ENCODE data around the gene ARHGAP31.

Gene ARHGAP31

GRCh38 chr3:119297169-119297568, 3.0 kb downstream of the ARHGAP31 start:
- no peak overlapping the region for H3K9ac ChIP-seq (ENCODE audit: low read length)
- H3F3A ChIP-seq (ENCODE audit: insufficient read depth, low read length): no peaks in the 10 kb centered on the region
- no peaks in the 10 kb centered on the region for H3K9me3 ChIP-seq (ENCODE audit: low read length)
- no peak overlapping the region for H3K4me2 ChIP-seq (ENCODE audit: low read length)
- no peaks in the 10 kb centered on the region for H3K27me3 ChIP-seq (ENCODE audit: insufficient read depth, low read length)
- no peak for TF ChIP-seq CTCF (IDR thresholded peaks at IDR 0.05; ENCODE audit: low read length)
- no peak for TF ChIP-seq EZH2 (IDR thresholded peaks at IDR 0.05; ENCODE audit: borderline replicate concordance, low read length)
- H3K27ac ChIP-seq (ENCODE audit: low read depth, low read length, poor library complexity, severe bottlenecking): no peak overlapping the region
- H3K79me2 ChIP-seq (ENCODE audit: insufficient read depth, low read length): no peaks in the 10 kb centered on the region
- H3K36me3 ChIP-seq (ENCODE audit: insufficient read depth, low read length): no peaks in the 10 kb centered on the region
- peaks cover 23% of the 10 kb centered on the region for H3K4me1 ChIP-seq (ENCODE audit: insufficient read depth, low read length, severe bottlenecking)
- H3K9me2 ChIP-seq (ENCODE audit: low read depth, low read length): no peaks in the 10 kb centered on the region
- H4K20me1 ChIP-seq (ENCODE audit: insufficient read depth, low read length): no peaks in the 10 kb centered on the region
- H2AFZ ChIP-seq (ENCODE audit: low read length): no peak overlapping the region
- H3K4me3 ChIP-seq (ENCODE audit: low read depth, low read length, poor library complexity, severe bottlenecking): no peak overlapping the region

GRCh38 chr3:119298565-119298941, 4.4 kb downstream of the ARHGAP31 start:
- Histone ChIP-seq H3K4me3 (ENCODE audit: low read depth, low read length, poor library complexity, severe bottlenecking) (no peak overlapping the region), H3K36me3 (ENCODE audit: insufficient read depth, low read length) (no peaks in the 10 kb centered on the region), H3K4me1 (ENCODE audit: insufficient read depth, low read length, severe bottlenecking) (peaks cover 16% of the 10 kb centered on the region), H3K9ac (ENCODE audit: low read length) (no peak overlapping the region), H3F3A (ENCODE audit: insufficient read depth, low read length) (no peaks in the 10 kb centered on the region), H3K9me3 (ENCODE audit: low read length) (no peaks in the 10 kb centered on the region), H3K27ac (ENCODE audit: low read depth, low read length, poor library complexity, severe bottlenecking) (no peak overlapping the region), H3K27me3 (ENCODE audit: insufficient read depth, low read length) (no peaks in the 10 kb centered on the region), H3K4me2 (ENCODE audit: low read length) (no peak overlapping the region), H3K79me2 (ENCODE audit: insufficient read depth, low read length) (no peaks in the 10 kb centered on the region), H3K9me2 (ENCODE audit: low read depth, low read length) (no peaks in the 10 kb centered on the region), H4K20me1 (ENCODE audit: insufficient read depth, low read length) (no peaks in the 10 kb centered on the region), H2AFZ (ENCODE audit: low read length) (no peak overlapping the region)
- TF ChIP-seq EZH2 (IDR thresholded peaks at IDR 0.05; ENCODE audit: borderline replicate concordance, low read length): no peak
- TF ChIP-seq CTCF (IDR thresholded peaks at IDR 0.05; ENCODE audit: low read length): no peak

GRCh38 chr3:119300991-119301391, 6.8 kb downstream of the ARHGAP31 start:
- Histone ChIP-seq H3F3A (ENCODE audit: insufficient read depth, low read length) (no peaks in the 10 kb centered on the region), H3K9ac (ENCODE audit: low read length) (no peak overlapping the region), H3K9me2 (ENCODE audit: low read depth, low read length) (no peaks in the 10 kb centered on the region), H3K4me1 (ENCODE audit: insufficient read depth, low read length, severe bottlenecking) (no peaks in the 10 kb centered on the region), H3K4me2 (ENCODE audit: low read length) (no peak overlapping the region), H2AFZ (ENCODE audit: low read length) (no peak overlapping the region), H3K9me3 (ENCODE audit: low read length) (no peaks in the 10 kb centered on the region), H3K36me3 (ENCODE audit: insufficient read depth, low read length) (no peaks in the 10 kb centered on the region), H3K27ac (ENCODE audit: low read depth, low read length, poor library complexity, severe bottlenecking) (no peak overlapping the region), H3K27me3 (ENCODE audit: insufficient read depth, low read length) (no peaks in the 10 kb centered on the region), H3K4me3 (ENCODE audit: low read depth, low read length, poor library complexity, severe bottlenecking) (no peak overlapping the region), H4K20me1 (ENCODE audit: insufficient read depth, low read length) (no peaks in the 10 kb centered on the region), H3K79me2 (ENCODE audit: insufficient read depth, low read length) (no peaks in the 10 kb centered on the region)
- TF ChIP-seq EZH2 (IDR thresholded peaks at IDR 0.05; ENCODE audit: borderline replicate concordance, low read length): no peak
- TF ChIP-seq CTCF (IDR thresholded peaks at IDR 0.05; ENCODE audit: low read length): no peak
